Right ventricle myocardium superior (tissue), 1 donor: ENCODE results near the gene KLRF1. TPM values are rescaled to one million over a fixed set of nuclear protein-coding genes. Genes with fewer than 3 reads are reported as not detected.

Experiments
- total RNA-seq: library from RNA; stranded (reverse); fragmentation: NEBNext Ultra II Directional; extraction: Animal tissue kit (Norgen Biotek cat#: 25700); gene quantifications from one replicate; pipeline ENCODE4 v1.2.1, GENCODE V29; 2021
- donor health status: DM: no; HTN: yes; CAD: no; lungs with severe emphysema.

KLRF1 gene
- total RNA-seq, 1 donor from 2014 or later = 0.30 TPM

Other genes with a start within 250 kb of the KLRF1 start
- gene KLRB1, start 219.6 kb upstream of the KLRF1 start, total RNA-seq = not detected
- 4.5 TPM for gene CLEC2D, start 157.8 kb upstream of the KLRF1 start, total RNA-seq
- not detected for gene CLECL1, start 94.4 kb upstream of the KLRF1 start, total RNA-seq
- 0.40 TPM for gene CD69, start 66.6 kb upstream of the KLRF1 start, total RNA-seq
- 3.7 TPM for gene CLEC2B, start 41.9 kb downstream of the KLRF1 start, total RNA-seq
- gene KLRF2, start 54.0 kb downstream of the KLRF1 start, total RNA-seq = not detected
- gene CLEC2A, start 104.9 kb downstream of the KLRF1 start, total RNA-seq = not detected
- gene CLEC12A, start 143.9 kb downstream of the KLRF1 start, total RNA-seq = 7.8 TPM
- not detected for gene CLEC1B, start 171.6 kb downstream of the KLRF1 start, total RNA-seq
- gene CLEC12B, start 183.1 kb downstream of the KLRF1 start, total RNA-seq = 0.11 TPM
- gene CLEC9A, start 203.2 kb downstream of the KLRF1 start, total RNA-seq = not detected